ENCODE measurements around the gene CD44. TPM values are rescaled to one million over a fixed set of nuclear protein-coding genes. Genes with fewer than 3 reads are reported as not detected.

Gene CD44
- total RNA-seq, 1 experiment from 2014 or later = 6.1 TPM

DNA sequence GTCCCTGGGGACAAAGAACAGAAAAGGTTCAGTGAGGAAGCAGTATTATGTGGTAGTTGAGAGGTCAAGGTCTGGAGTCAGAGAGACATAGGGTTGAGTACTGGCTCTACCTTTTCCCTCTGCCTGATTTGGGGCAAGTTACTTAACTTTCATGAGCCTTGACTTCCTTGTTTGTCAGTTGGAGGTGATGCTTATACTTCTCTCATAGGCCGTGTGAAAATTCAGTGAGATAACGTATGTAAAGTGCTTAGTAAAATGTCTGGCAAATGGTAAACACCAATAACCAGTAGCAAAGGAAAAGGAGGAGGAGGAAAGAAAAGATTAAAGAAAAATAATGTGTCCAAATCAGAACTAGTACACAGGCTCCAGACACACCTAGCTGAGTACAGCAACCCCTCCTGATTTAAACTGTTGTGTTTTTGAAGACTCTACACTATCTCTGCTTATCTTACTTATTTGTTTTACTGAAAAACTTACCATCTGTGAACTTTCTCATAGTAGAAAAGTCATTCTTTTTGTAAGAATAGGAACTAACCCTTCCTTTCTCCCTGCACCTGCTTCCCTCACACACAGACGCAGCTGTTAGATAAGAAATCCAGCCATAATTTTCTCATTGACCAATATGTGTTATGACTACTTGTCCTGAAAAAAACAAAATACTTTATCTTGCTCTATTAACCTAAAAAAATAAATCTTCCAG is 126.9 kb downstream of the CD44 start:
- H4K8ac ChIP-seq (replicated peaks; ENCODE audit: insufficient read length, low read depth, low read length) = no peak overlapping the region
- no peaks in the 10 kb centered on the region for H3K9me3 Mint-ChIP-seq
- H3K4me1 Mint-ChIP-seq = no peaks in the 10 kb centered on the region
- no peak overlapping the region for H3K4me3 Mint-ChIP-seq
- H3K23me2 ChIP-seq (ENCODE audit: insufficient read length, low read depth, low read length, poor library complexity, severe bottlenecking) = no peaks in the 10 kb centered on the region
- H2BK12ac ChIP-seq (ENCODE audit: insufficient read length, low read depth, low read length) = no peak overlapping the region
- no peaks in the 10 kb centered on the region for H3K4me1 ChIP-seq (ENCODE audit: insufficient read depth, low read length)
- H2BK120ac ChIP-seq (ENCODE audit: low read depth, low read length, poor library complexity, severe bottlenecking) = no peak overlapping the region
- DNase-seq = no peak
- H4K20me1 ChIP-seq (ENCODE audit: control insufficient read depth, insufficient read depth, insufficient read length) = no peaks in the 10 kb centered on the region
- no peak overlapping the region for H2AFZ ChIP-seq (ENCODE audit: low read length)
- no peak overlapping the region for H4K5ac ChIP-seq (ENCODE audit: insufficient read length, low read depth, low read length)
- H3K79me2 ChIP-seq (ENCODE audit: insufficient read depth, low read length) = no peaks in the 10 kb centered on the region
- no peaks in the 10 kb centered on the region for H3K27me3 Mint-ChIP-seq (ENCODE audit: low read depth)
- H3K9me3 ChIP-seq (ENCODE audit: control insufficient read depth, low read depth, low read length) = no peaks in the 10 kb centered on the region
- no peak overlapping the region for H3K14ac ChIP-seq (ENCODE audit: insufficient read depth, low read length)
- H3K4me2 ChIP-seq (ENCODE audit: insufficient read depth, insufficient read length, low read length) = no peak overlapping the region
- no CpG with 5 or more reads among the region's 3 CpGs for WGBS (ENCODE audit: extremely low coverage, insufficient read length, low lambda C conversion rate)
- no peak overlapping the region for H3K4ac ChIP-seq (ENCODE audit: low read depth, low read length)
- no peak overlapping the region for H3K23ac ChIP-seq (ENCODE audit: insufficient read length, low read depth, low read length)
- no peak overlapping the region for H2BK20ac ChIP-seq (ENCODE audit: low read depth, low read length, poor library complexity, severe bottlenecking)
- H3K18ac ChIP-seq (ENCODE audit: insufficient read length, low read depth, low read length) = no peak overlapping the region
- TF ChIP-seq, protein P1, sequence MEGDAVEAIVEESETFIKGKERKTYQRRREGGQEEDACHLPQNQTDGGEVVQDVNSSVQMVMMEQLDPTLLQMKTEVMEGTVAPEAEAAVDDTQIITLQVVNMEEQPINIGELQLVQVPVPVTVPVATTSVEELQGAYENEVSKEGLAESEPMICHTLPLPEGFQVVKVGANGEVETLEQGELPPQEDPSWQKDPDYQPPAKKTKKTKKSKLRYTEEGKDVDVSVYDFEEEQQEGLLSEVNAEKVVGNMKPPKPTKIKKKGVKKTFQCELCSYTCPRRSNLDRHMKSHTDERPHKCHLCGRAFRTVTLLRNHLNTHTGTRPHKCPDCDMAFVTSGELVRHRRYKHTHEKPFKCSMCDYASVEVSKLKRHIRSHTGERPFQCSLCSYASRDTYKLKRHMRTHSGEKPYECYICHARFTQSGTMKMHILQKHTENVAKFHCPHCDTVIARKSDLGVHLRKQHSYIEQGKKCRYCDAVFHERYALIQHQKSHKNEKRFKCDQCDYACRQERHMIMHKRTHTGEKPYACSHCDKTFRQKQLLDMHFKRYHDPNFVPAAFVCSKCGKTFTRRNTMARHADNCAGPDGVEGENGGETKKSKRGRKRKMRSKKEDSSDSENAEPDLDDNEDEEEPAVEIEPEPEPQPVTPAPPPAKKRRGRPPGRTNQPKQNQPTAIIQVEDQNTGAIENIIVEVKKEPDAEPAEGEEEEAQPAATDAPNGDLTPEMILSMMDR (conservative IDR thresholded peaks at IDR 0.05) = no peak
- no peak overlapping the region for H2AK5ac ChIP-seq (ENCODE audit: insufficient read length, low read length)
- H2BK15ac ChIP-seq (ENCODE audit: low read depth, low read length) = no peak overlapping the region
- no peak overlapping the region for H2BK5ac ChIP-seq (ENCODE audit: insufficient read length, low read length)
- H3K27ac ChIP-seq (ENCODE audit: insufficient read length, low read depth, low read length) = no peak overlapping the region
- no peak overlapping the region for H3T11ph ChIP-seq (ENCODE audit: low read length)
- H3K27me3 ChIP-seq (ENCODE audit: insufficient read depth, low read length) = no peaks in the 10 kb centered on the region
- no peak overlapping the region for H3K9ac ChIP-seq (ENCODE audit: extremely low read depth, insufficient read length, low read length)
- no peak overlapping the region for H3K27ac Mint-ChIP-seq
- no peaks in the 10 kb centered on the region for H3K79me1 ChIP-seq (ENCODE audit: insufficient read depth, low read depth, low read length, poor library complexity, severe bottlenecking)
- H3K56ac ChIP-seq (ENCODE audit: insufficient read length, low read depth, low read length) = no peak overlapping the region
- no peak overlapping the region for H4K91ac ChIP-seq (ENCODE audit: insufficient read length, low read depth, low read length)
- no peaks in the 10 kb centered on the region for H3K36me3 Mint-ChIP-seq (ENCODE audit: insufficient read depth in 1 of 3, low read depth in 3 of 3)
